Measurements from ENCODE around the gene RASGEF1C.
"Not testable (repeated sequence)": the region's sequence is repeated elsewhere in the genome, so short reads cannot be mapped to it uniquely, and the experiment has no call there.

Gene RASGEF1C

DNA sequence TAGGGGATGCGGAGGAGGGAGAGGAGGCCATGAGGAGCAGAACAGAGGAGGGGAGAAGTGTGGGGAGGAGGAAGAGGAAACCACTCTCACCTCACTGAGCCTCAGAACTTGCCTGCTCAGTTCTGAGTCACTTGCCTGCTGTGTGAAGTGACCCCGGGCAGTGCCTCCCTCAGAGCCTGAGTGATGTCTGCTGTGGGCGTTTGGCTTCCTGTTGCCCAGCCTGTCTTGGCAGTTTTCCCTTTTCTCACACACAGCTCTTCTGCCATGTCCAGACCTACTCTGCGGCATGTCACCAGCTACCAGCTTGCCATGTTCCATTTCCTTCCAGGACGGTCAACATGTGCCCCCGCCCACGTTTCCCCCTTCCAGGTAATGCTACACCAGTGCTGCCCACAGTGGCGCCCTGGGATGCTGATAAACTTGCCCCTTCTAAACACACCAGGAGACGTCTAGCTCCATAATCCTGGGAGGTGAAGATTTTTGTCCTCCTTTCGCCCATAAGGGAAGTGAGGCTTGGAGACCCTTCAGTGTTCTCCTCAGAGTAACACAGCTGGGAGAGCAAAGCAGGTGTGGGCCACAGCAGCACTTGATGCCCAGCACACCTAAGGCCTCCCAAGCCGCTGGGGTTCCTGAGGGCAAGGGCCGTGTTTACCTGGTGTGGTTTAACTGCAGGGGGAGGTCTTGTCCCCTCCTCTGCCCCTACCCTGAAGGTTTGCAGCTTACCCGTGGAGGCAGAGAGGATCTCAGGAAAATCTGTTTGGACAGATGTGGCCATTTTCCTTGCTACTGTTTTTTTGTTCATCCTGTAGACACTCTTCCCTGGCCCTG, 73.7 kb downstream of the RASGEF1C start:
- Mint-ChIP-seq H3K4me3 (no peak overlapping the region), H3K36me3 (no peaks in the 10 kb centered on the region), H3K27me3 (peaks cover 6% of the 10 kb centered on the region), H3K4me1 (peaks cover 7% of the 10 kb centered on the region), H3K27ac (peak overlapping the region; percentile 30), H3K9me3 (no peaks in the 10 kb centered on the region)
- peak; percentile 33 for DNase-seq
- CTCF ChIA-PET = no interaction called here

DNA sequence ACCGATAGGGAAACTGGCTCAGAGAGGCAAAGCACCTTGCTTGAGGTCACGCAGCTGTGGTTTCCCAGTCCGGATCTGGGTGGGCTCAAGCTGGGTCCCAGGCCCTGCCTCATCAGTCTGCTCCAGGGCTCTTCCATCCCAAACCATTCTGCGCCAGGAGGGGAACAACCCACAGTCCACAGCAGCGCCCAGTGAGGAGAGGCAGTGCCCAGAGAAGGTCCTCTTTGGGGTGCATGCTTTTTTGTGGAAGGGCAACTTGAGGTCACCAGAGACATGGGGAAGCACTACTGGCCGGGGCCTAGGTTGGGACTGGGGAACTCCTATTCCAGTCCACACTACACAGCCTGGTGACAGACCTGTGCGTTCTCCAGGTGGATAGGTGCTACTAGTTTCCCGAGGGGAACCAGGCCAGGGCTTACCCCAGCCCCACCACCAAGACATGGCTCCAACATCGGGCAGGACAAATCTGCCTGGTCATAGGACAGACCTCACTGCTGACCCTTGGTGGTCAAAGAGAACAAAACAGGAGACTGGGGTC, 75.0 kb downstream of the RASGEF1C start:
- Mint-ChIP-seq H3K9me3 (no peaks in the 10 kb centered on the region), H3K27ac (no peak overlapping the region), H3K4me3 (no peak overlapping the region), H3K36me3 (no peaks in the 10 kb centered on the region), H3K4me1 (peaks cover 7% of the 10 kb centered on the region), H3K27me3 (peaks cover 6% of the 10 kb centered on the region)
- CTCF ChIA-PET = no interaction called here
- DNase-seq = peak; percentile 8

GRCh38 chr5:180133551-180133950, 75.5 kb downstream of the RASGEF1C start:
- H3K4me3 Mint-ChIP-seq = no peak overlapping the region
- DNase-seq = no peak

DNA sequence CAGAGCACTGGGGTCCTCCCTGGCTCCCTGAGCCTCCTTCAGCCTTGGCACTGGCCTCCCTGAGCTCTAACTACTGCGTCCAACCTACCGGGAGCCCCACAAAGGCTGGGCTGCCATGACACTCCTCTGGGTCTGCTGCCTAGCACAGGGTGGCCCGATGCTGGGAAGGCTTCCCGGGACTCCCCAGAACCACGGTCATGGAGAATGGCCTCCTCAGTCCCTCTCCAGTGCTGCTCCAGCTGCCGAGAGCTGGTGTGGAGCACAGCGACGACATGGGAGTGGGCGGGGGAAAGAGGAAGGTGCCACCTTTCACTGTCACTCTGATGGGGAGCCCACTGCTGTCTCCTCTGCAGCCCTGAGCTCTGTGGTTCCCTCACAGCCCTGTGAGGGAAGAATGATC, 76.0 kb downstream of the RASGEF1C start:
- H3K4me3 Mint-ChIP-seq = no peak overlapping the region
- peaks cover 7% of the 10 kb centered on the region for H3K4me1 Mint-ChIP-seq
- CTCF ChIA-PET = no interaction called here
- H3K36me3 Mint-ChIP-seq = no peaks in the 10 kb centered on the region
- DNase-seq = peak; percentile 15
- no peaks in the 10 kb centered on the region for H3K9me3 Mint-ChIP-seq
- no peak overlapping the region for H3K27ac Mint-ChIP-seq
- H3K27me3 Mint-ChIP-seq = peaks cover 6% of the 10 kb centered on the region

More at GRCh38 chr5:180133551-180133950, 75.5 kb downstream of the RASGEF1C start:
- Mint-ChIP-seq H3K27ac (no peak overlapping the region), H3K4me1 (peaks cover 7% of the 10 kb centered on the region), H3K9me3 (no peaks in the 10 kb centered on the region), H3K36me3 (no peaks in the 10 kb centered on the region), H3K27me3 (peaks cover 6% of the 10 kb centered on the region)
- CTCF ChIA-PET = no interaction called here

DNA sequence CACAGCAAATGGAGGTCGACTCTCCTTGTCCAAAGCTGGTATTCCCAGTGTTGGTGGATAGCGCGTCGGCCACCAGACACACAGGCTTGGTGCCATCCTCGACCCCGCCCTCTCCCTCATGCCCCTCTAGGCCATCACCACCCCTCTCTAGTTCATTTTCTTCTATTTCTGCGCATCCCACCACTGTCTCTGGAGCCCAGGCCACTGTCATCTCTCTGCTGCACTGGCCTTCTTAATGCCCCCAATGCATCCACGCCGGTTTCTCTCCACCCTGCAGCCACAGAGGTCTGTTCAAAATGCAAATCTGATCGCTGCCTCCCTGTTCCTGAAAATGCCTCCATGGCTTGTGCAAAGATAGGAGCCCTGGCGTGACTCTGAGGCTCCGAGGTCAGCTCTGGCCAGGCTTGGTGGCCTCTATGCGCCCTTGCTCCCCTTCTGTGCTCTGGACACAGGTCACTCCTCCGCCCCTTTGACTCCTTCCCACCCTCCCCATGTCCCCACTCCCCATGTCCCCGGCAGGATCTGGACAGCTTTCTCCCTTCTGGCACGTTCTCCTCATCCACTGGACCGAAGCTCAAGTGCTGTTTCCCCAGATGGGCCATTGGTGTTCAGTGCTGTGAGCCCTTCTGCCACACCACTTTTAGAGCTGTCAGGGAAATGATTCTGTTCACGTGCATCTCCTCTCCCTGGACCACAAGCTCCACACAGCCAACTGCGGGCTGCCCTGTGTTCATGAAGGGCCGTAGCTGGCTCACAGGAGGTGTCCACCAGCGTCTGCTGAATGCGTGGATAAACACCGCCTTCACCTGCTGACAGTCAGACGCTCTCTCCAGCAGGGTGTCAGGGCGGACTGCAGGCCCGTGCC, 77.9 kb downstream of the RASGEF1C start:
- Mint-ChIP-seq H3K4me3 (no peak overlapping the region), H3K36me3 (no peaks in the 10 kb centered on the region)
- CTCF ChIA-PET = interaction anchor here (0.7 to 1.4 kb wide), 2 partner anchors 79 to 80 kb away, joined by 3 read pairs; no protein-coding TSS in a partner anchor

DNA sequence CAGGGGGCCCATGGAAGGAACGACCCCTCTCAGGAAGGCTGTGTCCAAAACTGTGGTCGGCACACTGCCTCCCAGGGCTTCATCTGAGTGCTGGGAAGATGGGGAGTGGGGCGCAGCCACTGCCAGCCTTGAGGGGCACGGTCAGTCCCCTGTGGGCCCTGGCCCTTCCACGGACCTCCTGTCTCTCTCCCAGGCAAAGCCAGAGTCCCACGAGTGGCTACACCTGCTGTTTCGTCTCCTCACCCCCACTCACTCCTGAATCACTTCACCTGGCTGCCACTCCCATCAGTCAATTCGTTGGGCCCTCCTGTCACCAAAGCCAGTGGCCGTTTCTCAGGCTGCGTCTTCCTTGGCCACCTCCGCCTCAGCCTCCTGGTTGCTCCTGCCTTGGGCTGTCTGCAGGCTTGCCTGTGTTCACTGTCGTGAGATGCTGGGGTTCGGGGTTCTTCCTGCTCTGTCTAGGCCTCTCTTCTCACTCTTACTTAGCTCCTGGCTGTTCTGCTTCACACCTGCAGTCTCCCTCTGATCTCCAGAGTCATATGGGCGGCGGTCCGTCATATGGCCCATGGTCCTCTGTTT, 78.6 kb downstream of the RASGEF1C start:
- DNase-seq = peak; percentile 9
- CTCF ChIA-PET = no interaction called here
- peaks cover 6% of the 10 kb centered on the region for H3K4me1 Mint-ChIP-seq
- H3K27ac Mint-ChIP-seq = no peak overlapping the region
- peaks cover under 1% of the 10 kb centered on the region for H3K27me3 Mint-ChIP-seq
- no peaks in the 10 kb centered on the region for H3K36me3 Mint-ChIP-seq
- H3K4me3 Mint-ChIP-seq = no peak overlapping the region
- H3K9me3 Mint-ChIP-seq = no peaks in the 10 kb centered on the region

More for the DNA sequence above, 77.9 kb downstream of the RASGEF1C start:
- no peak overlapping the region for H3K27ac Mint-ChIP-seq
- peak; percentile 12 for DNase-seq
- peaks cover 7% of the 10 kb centered on the region for H3K4me1 Mint-ChIP-seq
- no peaks in the 10 kb centered on the region for H3K9me3 Mint-ChIP-seq
- H3K27me3 Mint-ChIP-seq = peaks cover 6% of the 10 kb centered on the region

- Mint-ChIP-seq H3K4me1 (no peaks in the 10 kb centered on the region), H3K4me3 (no peak overlapping the region), H3K27me3 (no peaks in the 10 kb centered on the region), H3K36me3 (no peaks in the 10 kb centered on the region), H3K27ac (no peak overlapping the region), H3K9me3 (no peaks in the 10 kb centered on the region)
- CTCF ChIA-PET = interaction anchor here (1.5 kb wide), 1 partner anchor 199 kb away, joined by 6 read pairs; no protein-coding TSS in a partner anchor
- DNase-seq = peak; percentile 11
These were observed 79.5 kb downstream of the RASGEF1C start for GRCh38 chr5:180129291-180130190.

DNA sequence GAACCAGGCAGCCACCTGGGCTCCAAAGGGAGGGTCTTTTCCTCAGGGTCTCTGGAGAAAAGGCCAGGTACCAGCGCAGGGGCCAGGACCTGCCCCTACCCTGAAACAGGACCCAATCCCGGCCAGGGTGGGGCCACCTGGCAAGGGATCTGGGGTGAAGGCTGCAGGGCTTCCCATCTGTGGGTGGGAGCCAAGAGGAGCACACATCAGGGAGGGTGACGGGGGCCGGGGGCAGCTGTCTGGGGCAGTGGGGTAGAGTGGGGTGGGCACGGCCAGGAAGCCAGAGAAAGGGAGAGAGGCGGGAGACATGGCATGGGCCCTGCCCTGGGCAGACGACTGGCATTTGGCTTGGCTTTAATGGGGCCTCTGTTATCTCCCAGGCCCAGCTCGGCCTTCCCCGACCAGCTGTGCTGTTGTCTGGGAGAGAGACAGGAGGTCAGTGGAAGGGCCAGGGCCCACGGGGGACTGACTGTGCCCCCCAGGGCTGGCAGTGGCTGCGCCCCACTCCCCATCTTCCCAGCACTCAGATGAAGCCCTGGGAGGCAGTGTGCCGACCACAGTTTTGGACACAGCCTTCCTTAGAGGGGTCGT, 80.2 kb downstream of the RASGEF1C start:
- H3K4me3 Mint-ChIP-seq = no peak overlapping the region
- DNase-seq = peak; percentile 19
- H3K36me3 Mint-ChIP-seq = no peaks in the 10 kb centered on the region
- H3K4me1 Mint-ChIP-seq = no peaks in the 10 kb centered on the region
- CTCF ChIA-PET = interaction anchor here (1.5 kb wide), 1 partner anchor 200 kb away, joined by 6 read pairs; no protein-coding TSS in a partner anchor
- no peaks in the 10 kb centered on the region for H3K27me3 Mint-ChIP-seq
- no peaks in the 10 kb centered on the region for H3K9me3 Mint-ChIP-seq
- H3K27ac Mint-ChIP-seq = no peak overlapping the region

DNA sequence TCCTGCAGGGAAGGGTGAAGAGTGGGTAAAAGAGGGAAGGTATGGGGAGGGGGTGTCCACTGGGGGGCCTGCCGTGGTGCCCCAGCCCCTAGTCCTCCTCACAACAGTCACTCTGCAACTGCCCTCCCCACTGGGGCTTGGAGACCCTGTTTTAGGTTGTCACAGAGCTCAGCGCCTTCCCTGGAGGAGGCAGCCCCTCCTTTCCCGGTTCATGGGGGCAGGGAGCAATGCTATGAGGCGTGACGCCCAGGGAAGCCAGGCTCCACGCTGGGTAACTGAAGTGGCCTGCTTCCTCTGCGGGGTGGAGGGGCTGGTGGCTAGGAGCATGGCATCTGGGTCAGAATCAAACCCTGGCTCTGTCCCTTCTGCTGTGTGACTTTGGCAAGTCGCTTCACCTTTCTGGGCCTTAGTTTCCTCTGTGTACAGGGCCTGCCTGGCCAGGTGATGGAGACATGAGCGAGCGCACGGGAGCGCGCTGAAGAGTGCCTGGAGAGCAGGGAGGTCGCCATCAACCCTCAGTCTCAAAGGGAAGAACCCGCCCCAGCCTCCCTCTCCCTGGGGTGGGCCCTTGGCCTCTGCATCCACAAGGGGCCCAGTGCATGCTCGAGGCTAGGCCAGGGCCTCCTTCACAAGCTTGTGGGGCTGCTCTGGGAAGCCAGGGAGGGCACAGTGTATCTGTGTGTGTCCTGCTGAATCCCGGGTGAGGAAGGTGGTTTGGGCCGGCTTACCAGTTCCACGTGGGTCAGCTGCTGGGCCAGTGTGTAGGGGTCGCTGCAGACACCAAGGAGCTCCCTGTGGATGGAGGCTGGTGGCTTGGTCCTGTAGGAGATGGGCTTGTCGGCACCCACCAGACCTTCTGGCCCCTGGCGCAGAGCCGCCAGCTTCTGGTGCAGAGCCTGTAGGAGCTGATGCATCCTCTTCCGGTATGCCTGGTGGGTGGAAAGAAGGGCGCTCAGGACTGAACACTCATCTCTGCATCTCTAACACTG, 81.0 kb downstream of the RASGEF1C start:
- no peak overlapping the region for H3K27ac Mint-ChIP-seq
- no peaks in the 10 kb centered on the region for H3K36me3 Mint-ChIP-seq
- no peaks in the 10 kb centered on the region for H3K9me3 Mint-ChIP-seq
- no peak overlapping the region for H3K4me3 Mint-ChIP-seq
- H3K4me1 Mint-ChIP-seq = no peaks in the 10 kb centered on the region
- H3K27me3 Mint-ChIP-seq = no peaks in the 10 kb centered on the region
- peak; percentile 18 for DNase-seq
- CTCF ChIA-PET = interaction anchor here (0.6 to 1.5 kb wide), 2 partner anchors 201 to 323 kb away, joined by 3 to 6 read pairs; no protein-coding TSS in a partner anchor

GRCh38 chr5:180126716-180127681, 82.0 kb downstream of the RASGEF1C start:
- DNase-seq = peak; percentile 41
- CTCF ChIA-PET = interaction anchor here (0.6 to 2.0 kb wide), 3 partner anchors 18 to 324 kb away, joined by 3 to 6 read pairs (median 5); no protein-coding TSS in a partner anchor
- H3K4me1 Mint-ChIP-seq = no peaks in the 10 kb centered on the region

GRCh38 chr5:180126156-180126555, 82.9 kb downstream of the RASGEF1C start:
- not testable (repeated sequence) for H3K4me3 Mint-ChIP-seq, H3K4me1 Mint-ChIP-seq, H3K27me3 Mint-ChIP-seq, H3K9me3 Mint-ChIP-seq, H3K27ac Mint-ChIP-seq, H3K36me3 Mint-ChIP-seq
- CTCF ChIA-PET = interaction anchor here (0.6 to 2.0 kb wide), 2 partner anchors 17 to 188 kb away, joined by 5 to 6 read pairs; no protein-coding TSS in a partner anchor
- DNase-seq = peak; percentile 12

More at GRCh38 chr5:180126716-180127681, 82.0 kb downstream of the RASGEF1C start:
- Mint-ChIP-seq H3K9me3 (no peaks in the 10 kb centered on the region), H3K27me3 (no peaks in the 10 kb centered on the region), H3K27ac (no peak overlapping the region), H3K36me3 (no peaks in the 10 kb centered on the region), H3K4me3 (no peak overlapping the region)

All from activated naive CD4-positive, alpha-beta T cell treated with anti-CD3 and anti-CD28 coated beads, Interleukin-2, amount 10 ng/mL, durations not matched to agents 7 days and 5 days (primary cell).